Measurements from ENCODE around the gene WNT5A. TPM values are rescaled to one million over a fixed set of nuclear protein-coding genes. Genes with fewer than 3 reads are reported as not detected.

The WNT5A gene
- total RNA-seq: 0.92 TPM
- long read RNA-seq: 0 reads

DNA sequence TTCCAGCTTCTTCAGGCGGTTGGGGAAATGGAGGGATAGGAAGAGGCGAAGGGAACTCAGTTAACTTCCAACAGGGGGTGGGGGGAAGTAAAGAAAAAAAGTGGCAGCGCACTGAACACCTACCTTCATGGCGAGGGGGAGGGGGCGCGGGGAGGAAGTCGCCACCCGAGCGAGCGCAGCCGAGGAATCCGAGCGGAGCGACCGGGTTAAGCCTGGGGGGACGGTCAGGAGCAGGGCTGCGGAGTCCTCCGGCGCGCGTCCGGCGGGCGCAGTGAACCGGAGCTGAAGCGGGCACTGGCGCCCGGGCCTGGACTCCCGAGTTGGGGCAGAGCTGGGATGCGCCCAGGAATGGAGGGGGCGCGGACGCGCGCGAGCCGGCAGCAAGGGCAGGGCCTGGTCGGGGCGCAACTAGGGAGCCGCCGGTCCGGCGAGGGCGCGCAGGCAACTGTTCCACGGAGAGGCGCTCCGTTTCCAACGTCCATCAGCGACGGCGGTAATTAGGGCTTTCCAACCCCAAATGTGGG, at the start of gene WNT5A:
WNT5A (minus strand) TSS at position 450 of the 524 bp plus-strand sequence; CDS start at position 129, 321 bp downstream.
- intact Hi-C loops (cut with DNase I): loop anchor here (5.0 to 10.0 kb wide), 2 partner anchors 85 to 532 kb away; no protein-coding TSS in a partner anchor

DNA sequence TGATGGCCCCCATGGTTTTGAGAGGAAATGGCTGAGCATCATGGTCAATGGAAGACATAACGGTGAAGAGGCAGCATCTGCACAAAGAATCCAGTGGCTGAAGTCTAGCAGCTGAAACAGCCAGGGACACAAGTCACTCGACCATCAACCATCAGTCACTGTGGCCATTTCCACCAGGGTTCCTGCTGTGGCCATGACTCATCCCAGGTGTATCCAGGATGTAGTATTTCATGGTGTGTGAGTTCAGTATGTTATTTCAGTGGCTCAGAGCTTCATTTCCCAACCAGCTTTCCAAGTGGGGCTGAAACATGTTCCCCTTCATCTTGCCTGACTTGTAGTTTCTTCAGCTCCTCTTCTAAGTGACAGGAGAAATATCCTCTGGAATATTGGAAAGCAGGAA, 47.8 kb upstream of the WNT5A start:
- no peak for DNase-seq (ENCODE audit: low spot score)
- intact Hi-C loops (cut with DNase I): no loop called here

More for the DNA sequence above, at the start of gene WNT5A:
- DNase-seq (ENCODE audit: low spot score): no peak

DNA sequence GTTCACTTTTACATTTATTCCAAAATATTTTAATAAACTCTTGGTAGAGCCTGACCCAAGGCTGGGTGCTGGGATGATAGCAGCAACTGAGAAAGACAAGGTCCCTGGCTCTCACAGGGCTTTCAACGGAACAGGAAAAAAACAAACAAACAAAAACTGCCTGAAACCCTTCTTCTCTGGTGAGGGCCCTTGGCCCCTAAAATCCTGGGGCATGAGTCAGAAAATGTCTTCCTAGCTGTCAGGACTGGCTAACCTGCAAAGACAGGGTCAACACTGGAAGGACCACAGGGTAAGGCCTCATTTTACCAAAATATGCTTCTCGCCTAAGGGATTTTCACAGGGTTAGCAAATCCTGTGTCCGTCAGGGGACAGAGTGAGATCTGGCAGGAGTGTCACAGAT, 45.7 kb upstream of the WNT5A start:
- no peak for DNase-seq (ENCODE audit: low spot score)
- intact Hi-C loops (cut with DNase I): no loop called here

DNA sequence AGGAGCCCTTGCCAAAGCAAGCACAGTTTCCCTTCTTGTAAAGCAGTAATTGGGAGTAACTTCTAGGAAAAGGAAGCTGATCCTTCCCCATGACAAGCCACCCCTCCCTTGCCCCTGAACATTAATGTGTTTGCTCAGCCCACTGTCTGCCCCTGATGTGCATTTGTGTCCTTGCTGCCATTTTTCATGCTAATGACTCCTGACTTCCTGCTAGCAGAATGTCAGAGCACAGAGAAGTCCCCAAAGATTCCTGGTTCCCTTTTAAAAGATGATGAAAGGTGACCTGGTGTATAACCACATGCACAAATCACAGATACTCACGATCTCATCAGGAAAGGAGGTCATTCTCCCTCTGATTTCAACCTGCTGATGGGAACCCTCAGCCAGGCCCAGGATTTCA, 44.2 kb upstream of the WNT5A start:
- intact Hi-C loops (cut with DNase I): no loop called here
- no peak for DNase-seq (ENCODE audit: low spot score)

DNA sequence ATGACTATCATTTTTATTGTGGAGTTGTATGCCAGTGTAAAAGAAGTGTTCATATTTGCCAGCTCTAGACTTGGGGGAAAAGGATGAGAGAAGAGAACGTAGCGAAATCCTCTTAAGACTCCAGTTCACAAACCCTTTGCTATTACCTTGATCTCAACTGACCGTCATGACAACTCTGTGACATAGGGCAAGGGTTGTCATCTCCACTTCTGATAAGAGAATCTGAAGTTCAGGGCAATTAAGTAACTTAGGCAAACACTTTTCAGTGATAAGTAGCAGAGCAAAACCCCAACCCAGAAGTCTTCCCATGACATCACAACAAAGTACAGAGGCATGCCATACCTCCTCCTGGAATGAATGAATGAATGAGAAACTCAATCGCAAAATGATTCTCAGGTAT, 40.3 kb upstream of the WNT5A start:
- no peak for DNase-seq (ENCODE audit: low spot score)
- intact Hi-C loops (cut with DNase I): no loop called here

DNA sequence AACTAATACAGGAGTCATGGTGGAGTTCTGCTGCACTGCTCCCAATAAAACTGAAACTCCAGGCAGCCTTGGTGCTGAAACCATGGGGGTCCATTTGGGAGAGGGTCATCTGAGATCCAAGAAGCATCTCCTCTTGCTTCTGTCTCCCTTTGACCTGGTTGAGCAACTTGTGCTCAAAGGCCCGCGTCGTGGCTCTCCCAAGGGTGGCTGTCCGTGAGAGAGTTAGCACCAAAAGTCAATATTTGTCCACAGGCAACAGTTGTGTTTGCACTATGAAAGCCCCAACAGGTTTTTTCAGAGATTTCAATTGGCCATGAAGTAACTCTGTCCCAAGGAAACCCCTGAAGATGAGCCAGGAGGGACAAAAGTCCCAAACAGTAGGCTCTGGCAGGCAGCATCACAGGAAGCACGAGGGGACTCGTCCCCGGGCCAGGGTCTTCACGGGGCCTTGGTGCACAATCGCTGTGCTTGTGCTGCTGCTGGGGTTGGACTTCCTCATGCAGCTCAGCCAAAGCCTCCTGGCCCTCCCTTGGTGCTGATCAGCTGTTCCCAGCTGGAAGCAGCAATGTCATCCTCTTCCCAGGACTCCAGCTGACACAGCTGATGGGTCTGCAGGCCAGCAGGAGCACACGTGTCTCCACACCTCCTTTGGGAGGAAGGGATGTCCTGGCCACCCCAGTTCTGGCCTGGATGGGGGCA, 39.4 kb upstream of the WNT5A start:
- intact Hi-C loops (cut with DNase I): no loop called here
- no peak for DNase-seq (ENCODE audit: low spot score)

DNA sequence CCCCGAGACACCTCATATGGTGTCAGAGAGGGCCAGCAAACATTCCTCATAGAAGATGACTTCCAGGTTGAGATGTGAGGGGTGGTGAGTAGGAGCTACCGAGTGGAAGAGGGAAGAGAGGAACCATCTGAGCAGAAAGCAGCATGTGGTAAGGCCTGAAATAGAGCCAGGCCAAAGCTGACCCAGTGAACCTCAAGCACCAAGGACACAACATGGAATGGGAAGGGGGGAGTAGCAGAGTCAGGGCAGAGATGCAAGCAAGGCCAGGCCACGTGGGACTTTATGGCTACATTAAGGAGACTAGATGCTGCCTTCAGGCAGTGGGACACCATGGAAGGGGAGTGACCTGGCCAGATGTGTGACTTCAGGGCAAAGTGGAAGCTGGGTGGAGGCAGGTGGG, 38.3 kb upstream of the WNT5A start:
- intact Hi-C loops (cut with DNase I): no loop called here
- no peak for DNase-seq (ENCODE audit: low spot score)

DNA sequence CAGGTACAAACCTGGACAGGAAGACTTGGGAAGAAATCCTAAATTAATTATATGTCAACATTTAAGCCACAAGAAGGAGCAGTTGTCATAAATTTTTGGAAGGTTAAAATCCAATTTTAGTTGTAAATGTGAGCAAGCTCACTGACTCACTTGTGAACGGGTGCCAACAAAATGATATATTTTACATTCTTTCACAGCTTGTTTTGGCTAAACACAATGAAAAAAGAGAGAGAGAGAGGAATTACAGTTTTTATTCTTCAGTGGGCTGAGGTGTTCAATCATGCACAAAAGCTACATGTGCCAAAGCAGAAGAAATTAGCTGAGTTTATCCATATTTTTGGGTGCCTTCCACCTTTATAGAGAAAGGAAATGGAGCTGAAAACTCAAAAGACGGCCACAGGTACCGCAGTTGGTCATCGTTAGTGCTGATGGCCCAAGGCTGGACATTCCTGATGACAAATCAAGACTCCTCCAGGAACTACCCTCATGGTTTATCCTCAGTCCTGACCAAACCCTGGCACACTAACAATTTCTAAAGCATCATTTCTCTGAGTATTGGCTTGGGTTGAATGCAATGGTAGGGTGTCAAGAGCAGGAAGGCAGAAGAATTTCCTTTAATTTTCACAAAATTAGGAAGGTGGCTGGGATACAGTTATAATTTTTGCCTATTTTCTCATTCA, 37.6 kb upstream of the WNT5A start:
- intact Hi-C loops (cut with DNase I): no loop called here
- DNase-seq (ENCODE audit: low spot score): no peak

DNA sequence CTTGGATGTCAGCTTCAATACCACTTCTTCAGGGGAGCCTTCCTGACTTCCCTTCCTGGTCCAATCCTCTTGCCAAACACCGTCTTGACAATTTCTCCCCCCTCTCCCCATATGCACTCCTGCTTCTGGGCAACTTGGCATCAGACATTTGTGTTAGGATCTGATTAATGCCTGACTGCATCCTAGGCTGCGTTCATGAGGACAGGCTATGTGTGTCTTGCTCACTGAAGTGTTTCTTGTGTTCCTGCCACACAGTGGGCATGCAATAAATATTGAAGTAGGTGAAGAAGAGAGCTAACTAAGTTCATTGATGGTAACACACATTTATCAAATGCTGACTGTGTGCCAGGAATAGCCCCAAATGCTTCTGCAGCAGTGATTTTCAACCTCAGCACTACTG, 36.4 kb upstream of the WNT5A start:
- DNase-seq (ENCODE audit: low spot score): no peak
- intact Hi-C loops (cut with DNase I): no loop called here

DNA sequence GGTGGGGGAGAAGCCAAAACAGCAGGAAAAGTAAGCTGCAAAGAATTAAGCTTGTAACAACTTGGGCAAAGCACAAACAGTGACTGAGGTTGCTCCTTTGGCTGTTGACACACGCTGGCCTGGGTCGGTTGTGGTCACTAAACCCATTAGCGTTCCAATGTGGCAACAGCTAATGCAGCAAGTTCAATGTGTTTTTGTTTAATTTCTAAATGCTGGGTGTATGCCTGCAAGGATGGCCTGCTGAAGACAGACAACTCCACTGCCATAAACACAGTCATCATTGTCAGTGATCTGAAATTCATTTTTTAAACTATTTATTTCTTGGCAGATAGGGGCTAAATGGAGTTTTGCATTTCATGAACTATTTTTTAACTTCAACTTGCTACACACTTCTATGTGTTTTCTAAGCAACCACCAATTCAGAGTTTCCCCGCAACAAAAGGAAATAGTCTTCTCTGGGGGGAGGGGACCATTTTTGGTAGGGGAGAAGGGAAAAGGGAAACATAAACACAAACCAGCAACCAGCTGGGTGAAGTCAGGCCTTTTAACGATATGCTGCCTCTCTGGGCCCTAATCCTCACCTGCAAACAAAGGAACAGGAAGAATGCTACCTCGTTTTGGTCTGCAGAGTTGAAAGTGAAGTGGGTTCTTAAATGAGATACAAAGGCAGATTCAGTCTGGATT, 34.8 kb upstream of the WNT5A start:
- no peak for DNase-seq (ENCODE audit: low spot score)
- intact Hi-C loops (cut with DNase I): no loop called here

DNA sequence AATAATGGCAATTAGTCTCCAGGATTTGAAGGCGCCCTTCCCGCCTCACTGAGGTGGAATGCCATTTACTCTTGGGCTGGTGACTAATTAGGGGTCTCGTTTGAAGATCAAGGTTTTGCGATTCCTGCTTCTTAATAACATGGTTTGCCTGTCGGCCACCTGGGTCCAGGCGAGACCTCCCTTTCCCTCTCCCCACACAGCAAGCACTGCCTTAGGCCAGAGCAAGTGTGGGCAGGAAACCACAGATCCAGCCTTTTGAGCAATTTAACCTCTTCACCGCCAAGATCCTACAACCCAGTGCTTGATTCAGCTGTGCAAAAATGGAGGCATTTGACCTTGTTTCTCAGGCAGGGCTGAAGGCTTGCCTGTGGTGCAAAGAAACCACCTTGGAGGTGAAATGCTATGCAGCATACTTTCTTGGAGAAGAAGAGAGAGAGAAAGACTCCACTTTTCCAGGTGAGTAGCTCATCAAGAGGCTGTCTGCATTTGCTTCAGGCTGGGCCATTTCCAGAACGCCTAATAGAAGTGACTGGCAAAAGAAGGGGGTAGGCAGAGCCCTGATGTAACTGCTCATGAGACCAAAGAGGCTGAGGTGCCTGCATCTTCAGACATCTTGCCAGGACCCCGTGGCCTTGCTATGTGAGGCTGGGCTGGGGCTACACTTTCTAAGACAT, 34.1 kb upstream of the WNT5A start:
- intact Hi-C loops (cut with DNase I): no loop called here
- no peak for DNase-seq (ENCODE audit: low spot score)

DNA sequence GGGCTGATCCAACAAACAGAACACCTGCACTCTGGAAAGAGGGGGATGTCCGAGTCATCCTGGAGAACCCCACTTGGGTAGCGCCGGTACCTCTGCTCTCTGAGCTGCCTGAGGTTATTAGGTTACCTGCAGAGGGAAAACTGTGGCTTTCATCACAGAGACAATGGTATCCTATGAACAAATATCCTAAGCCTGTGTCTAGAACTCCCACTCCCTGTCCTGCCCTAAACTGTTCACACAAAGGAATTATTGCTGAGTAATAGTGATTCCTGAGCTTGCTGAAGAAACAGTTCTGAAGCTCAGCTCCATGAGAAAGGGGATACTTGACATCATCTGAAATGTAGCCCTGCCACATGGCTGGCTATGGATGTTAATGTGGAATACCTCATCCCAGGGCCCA, 31.9 kb upstream of the WNT5A start:
- intact Hi-C loops (cut with DNase I): no loop called here
- no peak for DNase-seq (ENCODE audit: low spot score)

DNA sequence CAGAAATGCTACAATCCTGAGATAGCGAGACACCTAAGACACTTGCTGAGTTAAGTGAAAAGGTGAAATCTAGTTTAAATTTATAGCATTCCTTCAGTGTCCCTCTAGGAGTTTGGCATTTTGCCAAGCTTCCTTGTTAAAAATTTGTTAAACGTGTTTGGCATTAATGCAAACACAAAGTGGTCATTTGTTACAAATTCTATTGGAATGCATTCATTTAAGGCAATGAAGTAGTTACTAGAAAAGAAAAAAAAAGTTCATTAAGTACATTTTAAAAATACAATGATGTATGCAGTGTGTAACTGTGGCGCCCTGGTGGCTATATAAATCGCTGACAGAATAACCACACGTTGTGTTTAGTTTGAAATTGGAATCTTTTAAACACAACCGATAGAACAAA, 31.3 kb upstream of the WNT5A start:
- intact Hi-C loops (cut with DNase I): no loop called here
- DNase-seq (ENCODE audit: low spot score): no peak

DNA sequence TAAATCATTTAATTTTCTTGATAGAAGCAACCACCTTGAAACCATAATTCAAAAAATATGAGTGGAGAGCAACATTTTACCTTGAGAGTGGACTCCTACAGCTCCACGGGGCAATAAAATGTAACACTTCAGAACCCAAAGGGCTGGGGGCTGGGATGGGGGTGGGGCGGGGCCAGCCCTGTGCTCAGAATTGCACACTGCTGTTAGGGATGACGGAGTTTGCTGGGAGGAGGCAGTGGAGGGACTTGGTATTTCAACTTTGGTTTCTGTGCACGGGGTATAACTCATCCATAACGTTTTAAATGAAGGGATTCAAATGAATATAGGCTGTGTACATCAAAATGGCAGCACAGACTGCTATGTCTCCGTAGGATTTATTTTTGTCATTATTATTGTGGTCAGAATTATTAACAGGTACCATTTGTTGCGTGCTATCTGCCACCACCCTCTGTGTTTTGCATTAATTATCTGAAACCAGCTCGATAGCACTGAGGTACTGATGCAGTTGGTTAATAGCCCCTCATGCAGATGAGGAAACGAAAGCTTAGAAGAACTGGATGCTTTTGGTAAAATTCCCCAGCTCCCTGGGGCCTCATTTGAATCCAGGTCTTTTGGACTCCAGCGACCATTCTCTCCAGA, 29.4 kb upstream of the WNT5A start:
- intact Hi-C loops (cut with DNase I): no loop called here
- DNase-seq (ENCODE audit: low spot score): no peak

DNA sequence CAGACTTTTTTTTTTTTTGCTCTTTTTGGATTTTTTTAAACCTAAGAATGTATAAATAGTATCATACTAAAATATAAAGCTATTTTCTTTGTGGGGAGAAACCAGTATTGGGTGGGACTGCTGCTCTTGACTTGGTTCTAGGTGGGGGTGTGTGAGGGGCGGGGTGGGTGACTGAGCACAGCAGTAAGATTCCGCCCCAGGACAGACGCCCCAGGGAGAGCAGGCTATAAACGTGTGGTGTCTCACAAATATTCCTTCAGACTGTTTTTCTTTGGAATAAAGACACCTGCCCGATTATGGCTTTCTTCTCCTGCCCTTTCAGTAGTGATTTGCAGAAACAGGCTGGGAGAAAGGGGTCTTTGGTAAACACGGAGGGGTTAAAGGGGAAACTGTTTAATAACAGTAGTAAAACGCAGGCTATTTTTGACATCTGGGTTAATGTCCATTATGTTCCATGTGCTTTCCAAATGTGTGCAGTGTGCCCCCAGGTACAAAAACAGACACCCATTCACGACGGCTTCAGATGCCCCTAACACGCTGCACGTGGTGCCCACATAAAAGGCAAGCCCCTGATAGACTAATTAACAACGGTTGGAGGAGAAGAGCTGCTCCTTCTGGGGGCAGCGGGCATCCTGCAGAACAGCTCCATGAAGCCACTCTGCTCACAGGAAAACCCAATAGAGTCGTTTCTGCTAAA, 28.6 kb upstream of the WNT5A start:
- intact Hi-C loops (cut with DNase I): no loop called here
- no peak for DNase-seq (ENCODE audit: low spot score)

DNA sequence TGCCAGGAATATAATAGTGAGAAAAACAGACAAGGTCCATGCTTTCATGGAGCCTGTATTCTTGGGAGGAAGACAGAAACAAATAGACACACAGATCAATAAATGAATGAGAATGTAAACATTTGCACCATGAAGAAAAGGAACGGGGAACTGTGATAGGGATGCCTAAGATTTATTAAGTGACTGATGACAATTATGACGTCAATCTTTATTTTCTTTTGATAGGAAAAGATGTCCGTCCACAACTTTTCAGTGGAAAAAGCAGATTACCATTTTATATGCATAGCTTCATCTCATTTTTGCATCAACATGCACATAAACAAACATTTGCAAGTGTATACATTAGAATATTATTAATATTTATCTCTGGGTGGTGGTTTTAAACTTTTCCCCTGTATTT, 27.9 kb upstream of the WNT5A start:
- intact Hi-C loops (cut with DNase I): no loop called here
- DNase-seq (ENCODE audit: low spot score): no peak

DNA sequence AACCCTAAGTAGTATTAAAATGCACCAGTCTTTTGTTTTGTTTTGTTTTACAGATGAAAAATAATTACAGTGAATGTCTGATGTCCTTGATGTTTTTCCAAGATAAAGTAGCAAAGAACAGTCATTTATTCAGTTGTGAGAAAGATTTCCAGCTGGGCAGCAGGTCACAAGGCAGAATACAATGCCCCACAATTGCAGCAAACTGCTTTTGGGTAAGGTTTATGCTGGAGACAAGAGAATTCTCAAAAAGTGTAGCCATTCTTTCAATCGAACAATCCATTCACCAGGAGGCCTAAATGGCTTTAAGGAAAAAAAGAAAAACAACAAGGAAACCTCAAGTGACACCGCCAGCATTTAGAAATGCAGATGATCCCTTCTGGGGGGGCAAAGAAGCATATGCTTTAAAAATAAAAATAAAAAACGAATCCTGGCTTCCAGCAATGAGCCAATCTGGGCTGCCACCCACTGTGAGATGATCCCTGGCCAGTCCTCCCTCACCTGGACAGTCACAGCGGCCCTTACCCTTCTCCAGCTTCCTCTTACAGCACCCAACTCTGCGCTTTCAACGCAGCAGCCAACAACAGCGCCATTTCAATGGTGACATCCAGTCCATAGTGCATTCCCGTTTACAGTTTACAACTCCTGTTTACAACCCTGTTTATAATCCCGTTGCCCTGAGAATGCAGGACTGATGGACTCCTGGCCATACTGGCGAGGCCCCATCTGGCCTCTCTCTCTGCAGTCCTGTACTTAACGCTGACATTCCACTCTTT, 25.7 kb upstream of the WNT5A start:
- intact Hi-C loops (cut with DNase I): no loop called here
- no peak for DNase-seq (ENCODE audit: low spot score)

DNA sequence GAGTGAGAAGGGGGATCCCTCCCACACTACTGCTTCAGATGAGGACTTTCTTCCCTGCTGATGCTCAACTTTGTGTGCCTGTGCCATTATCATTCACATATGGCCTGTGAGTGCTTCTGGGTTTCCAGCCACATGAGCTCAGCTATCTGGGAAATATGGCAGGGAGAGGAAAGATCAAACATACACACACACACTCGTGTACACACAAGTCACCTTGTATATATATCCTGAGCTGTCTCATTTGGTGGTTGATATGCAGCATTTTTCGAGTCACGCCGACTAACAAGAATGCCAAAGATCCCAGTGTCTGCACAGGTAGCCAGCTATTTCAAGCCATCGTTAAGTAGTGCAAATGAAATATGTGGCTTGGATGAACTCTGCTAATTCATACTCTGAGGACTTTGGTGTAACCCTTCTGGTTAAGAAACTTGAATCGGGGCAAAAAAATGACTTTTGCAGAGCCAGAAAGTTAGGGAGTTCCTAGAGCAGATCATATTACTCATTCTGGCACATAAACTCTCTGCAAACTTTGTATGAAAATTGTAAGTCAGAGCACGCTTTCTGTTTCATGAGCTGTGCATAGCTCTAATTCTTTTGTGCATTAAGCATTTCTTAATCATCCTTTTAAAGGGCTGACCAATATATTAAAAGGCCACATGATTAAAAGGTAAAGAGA, 24.9 kb upstream of the WNT5A start:
- no peak for DNase-seq (ENCODE audit: low spot score)
- intact Hi-C loops (cut with DNase I): no loop called here

Data from cardiac septum (tissue), 1 donor.